LHCN-M2 (cell line): Measurements from ENCODE around the gene PPP1R36. TPM values are rescaled to one million over a fixed set of nuclear protein-coding genes. Genes with fewer than 3 reads are reported as not detected.
A peak's percentile ranks its signal among the peaks of the same experiment; 100 is the strongest.
"Not testable (repeated sequence)": the region's sequence is repeated elsewhere in the genome, so short reads cannot be mapped to it uniquely, and the experiment has no call there.

Experiments used
- DNase-seq: peaks from one replicate; pipeline ENCODE4 v3.0.0-alpha.2; 2012; ENCODE audit warnings: low read depth
- total RNA-seq: library from RNA; depleted of rRNA; stranded (reverse); fragments of >200 nt; gene quantifications from 2 replicates; pipeline ENCODE4 v1.2.3, GENCODE V29; 2014

Gene PPP1R36
- total RNA-seq, 1 experiment from 2014 or later, result 1.1 TPM

DNA sequence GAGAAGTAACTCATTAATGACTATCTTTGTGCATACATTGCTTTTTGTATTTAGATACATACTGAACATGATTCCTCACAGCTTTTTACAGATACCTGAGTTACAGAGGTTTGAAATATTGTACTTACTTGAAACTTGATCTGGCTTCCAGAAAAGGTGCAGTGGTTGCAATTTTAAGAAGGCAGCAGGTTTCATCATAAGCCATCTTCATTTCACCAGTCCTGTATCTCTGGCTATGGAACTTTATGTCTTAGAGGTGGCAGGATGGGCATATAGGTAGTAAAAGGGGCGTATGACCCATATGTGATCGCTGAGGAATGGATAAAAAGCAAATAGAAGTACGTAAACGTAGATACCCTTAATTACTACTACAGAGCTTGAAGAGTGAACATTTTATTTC, 31.5 kb upstream of the PPP1R36 start:
- no peak for DNase-seq

DNA sequence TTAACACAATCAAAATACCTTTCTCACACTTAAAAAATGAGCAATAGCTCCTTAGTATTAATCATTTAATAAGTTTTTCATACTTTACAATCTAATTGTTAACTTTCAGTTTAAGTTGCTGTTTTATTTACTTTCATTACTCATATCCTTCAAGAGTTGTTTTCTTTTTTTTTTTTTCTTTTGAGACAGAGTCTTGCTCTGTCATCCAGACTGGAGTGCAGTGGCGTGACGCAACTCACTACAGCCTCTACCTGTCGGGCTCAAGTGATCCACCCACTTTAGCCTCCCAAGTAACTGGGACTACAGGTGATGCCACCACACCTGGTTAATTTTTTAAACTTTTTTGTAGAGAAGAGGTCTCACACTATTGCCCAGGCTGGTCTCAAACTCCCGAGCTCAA, 29.1 kb upstream of the PPP1R36 start:
- DNase-seq, result no peak

DNA sequence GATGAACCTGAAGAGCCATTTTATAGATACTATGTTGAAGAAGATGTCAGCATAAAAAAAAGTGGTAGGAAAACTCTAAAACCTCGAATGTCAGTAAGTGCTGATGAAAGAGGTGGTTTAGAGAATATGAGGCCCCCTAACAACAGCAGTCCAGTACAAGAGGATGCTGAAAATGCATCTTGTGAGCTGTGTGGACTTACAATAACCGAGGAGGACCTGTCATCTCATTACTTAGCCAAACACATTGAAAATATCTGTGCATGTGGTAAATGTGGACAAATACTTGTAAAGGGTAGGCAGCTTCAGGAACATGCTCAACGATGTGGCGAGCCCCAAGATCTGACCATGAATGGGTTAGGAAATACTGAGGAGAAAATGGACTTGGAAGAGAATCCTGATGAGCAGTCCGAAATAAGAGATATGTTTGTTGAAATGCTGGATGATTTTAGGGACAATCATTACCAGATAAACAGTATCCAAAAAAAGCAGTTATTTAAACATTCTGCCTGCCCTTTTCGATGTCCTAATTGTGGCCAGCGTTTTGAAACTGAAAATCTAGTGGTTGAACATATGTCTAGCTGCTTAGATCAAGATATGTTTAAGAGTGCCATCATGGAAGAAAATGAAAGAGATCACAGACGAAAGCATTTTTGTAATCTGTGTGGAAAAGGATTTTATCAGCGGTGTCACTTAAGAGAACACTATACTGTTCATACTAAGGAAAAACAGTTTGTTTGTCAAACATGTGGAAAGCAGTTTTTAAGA, 27.0 kb upstream of the PPP1R36 start:
- no peak for DNase-seq

DNA sequence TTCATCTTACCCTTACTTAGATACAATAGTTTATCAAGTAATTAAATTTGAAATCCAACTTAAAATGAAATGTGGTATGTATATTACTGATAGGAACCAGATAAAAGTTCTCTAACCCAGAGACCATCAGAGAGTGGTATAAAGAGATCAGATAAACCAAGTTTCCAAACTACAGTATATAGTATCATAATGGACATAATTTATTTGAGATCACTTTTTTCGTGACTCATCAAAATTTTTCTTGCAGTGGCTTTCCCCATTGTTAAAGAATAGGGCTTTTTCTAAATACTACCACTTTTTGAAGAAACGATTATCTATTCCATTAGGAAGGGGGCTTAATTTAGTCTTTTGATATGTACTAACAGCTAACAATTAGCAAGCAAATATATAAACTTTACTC, 24.4 kb upstream of the PPP1R36 start:
- DNase-seq, result no peak

DNA sequence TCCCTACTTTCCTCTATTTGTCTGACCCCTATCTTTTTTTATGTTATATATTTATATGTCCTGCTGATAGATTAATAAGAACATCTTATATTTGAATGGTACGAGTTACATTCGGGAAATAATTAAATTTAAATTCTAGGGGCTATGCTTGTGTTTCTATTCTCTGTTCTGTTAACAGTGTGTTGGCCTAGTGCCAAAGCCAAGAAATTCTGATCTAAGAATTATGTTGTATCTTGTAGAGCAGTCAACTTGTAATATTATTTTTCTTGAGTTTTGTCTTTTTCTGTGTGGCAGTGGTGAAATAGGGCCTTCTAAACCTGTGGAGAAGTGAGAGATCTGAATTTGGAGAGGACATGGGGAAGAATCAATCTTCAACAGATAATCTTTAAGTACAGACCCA, 18.2 kb upstream of the PPP1R36 start:
- DNase-seq, result no peak

DNA sequence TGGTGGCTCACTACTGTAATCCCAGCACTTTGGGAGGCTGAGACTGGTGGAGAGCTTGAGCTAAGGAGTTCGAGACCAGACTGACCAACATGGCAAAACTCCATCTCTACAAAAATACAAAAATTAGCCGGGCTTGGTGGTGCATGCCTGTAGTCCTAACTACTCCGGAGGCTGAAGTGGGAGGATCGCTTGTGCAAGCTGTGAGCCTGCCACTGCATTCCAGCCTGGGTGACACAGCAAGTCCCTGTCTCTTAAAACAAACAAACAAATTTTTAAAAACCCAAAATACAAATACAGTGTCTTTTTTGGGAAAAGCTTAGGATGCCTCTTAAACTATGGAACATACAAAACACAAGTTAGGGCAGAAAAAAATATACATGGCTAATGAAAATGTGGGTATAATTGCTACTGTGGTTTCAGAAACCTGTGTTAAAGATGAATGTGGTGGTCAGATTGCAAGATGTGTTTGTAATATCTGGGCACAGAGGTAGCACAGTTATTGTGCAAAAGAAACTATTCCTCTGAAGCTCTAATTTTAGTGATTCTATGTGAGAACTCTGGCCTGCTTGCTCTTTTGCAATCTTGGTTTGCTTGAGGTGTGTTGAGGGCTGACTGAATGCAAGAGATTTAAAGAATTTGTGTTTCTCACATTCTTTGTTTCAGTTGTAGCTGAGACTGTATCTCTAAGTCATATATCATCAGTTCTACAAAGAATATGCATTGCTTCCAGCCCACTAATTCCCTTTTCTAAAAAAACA, 13.1 kb upstream of the PPP1R36 start:
- DNase-seq, result no peak

DNA sequence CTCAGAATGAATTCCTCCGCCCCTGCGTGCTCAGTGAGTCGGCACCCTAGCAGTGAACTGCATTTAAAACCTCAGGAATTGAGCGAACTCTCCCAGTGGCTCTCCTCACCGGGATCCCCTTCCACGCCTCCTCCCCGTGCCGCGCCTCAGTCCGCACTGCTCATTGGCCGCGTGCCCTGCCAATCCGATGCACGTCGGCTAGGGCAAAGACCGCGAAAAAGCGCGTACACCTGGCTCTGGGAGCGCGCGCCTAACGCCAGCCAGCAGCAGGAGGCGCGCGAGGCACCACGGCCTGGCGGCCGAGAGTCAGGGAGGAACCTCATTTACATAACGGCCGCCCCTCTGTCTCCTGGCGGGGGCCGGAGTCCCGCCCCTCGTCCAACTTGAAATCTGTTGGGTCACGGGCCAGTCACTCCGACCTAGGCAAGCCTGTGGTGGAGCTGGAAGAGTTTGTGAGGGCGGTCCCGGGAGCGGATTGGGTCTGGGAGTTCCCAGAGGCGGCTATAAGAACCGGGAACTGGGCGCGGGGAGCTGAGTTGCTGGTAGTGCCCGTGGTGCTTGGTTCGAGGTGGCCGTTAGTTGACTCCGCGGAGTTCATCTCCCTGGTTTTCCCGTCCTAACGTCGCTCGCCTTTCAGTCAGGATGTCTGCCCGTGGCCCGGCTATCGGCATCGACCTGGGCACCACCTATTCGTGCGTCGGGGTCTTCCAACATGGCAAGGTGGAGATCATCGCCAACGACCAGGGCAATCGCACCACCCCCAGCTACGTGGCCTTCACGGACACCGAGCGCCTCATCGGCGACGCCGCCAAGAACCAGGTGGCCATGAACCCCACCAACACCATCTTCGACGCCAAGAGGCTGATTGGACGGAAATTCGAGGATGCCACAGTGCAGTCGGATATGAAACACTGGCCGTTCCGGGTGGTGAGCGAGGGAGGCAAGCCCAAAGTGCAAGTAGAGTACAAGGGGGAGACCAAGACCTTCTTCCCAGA, 9.3 kb upstream of the PPP1R36 start, which contains the start of gene HSPA2:
Gene HSPA2 (plus strand): TSS at position 534 of the 995 bp plus-strand sequence. CDS start 109 bp downstream, at position 643.
- peak; percentile 98 for DNase-seq

DNA sequence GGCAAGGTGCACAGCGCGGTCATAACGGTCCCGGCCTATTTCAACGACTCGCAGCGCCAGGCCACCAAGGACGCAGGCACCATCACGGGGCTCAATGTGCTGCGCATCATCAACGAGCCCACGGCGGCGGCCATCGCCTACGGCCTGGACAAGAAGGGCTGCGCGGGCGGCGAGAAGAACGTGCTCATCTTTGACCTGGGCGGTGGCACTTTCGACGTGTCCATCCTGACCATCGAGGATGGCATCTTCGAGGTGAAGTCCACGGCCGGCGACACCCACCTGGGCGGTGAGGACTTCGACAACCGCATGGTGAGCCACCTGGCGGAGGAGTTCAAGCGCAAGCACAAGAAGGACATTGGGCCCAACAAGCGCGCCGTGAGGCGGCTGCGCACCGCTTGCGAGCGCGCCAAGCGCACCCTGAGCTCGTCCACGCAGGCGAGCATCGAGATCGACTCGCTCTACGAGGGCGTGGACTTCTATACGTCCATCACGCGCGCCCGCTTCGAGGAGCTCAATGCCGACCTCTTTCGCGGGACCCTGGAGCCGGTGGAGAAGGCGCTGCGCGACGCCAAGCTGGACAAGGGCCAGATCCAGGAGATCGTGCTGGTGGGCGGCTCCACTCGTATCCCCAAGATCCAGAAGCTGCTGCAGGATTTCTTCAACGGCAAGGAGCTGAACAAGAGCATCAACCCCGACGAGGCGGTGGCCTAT, 8.3 kb upstream of the PPP1R36 start:
- no peak for DNase-seq

DNA sequence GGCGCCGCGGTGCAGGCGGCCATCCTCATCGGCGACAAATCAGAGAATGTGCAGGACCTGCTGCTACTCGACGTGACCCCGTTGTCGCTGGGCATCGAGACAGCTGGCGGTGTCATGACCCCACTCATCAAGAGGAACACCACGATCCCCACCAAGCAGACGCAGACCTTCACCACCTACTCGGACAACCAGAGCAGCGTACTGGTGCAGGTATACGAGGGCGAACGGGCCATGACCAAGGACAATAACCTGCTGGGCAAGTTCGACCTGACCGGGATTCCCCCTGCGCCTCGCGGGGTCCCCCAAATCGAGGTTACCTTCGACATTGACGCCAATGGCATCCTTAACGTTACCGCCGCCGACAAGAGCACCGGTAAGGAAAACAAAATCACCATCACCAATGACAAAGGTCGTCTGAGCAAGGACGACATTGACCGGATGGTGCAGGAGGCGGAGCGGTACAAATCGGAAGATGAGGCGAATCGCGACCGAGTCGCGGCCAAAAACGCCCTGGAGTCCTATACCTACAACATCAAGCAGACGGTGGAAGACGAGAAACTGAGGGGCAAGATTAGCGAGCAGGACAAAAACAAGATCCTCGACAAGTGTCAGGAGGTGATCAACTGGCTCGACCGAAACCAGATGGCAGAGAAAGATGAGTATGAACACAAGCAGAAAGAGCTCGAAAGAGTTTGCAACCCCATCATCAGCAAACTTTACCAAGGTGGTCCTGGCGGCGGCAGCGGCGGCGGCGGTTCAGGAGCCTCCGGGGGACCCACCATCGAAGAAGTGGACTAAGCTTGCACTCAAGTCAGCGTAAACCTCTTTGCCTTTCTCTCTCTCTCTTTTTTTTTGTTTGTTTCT, 7.6 kb upstream of the PPP1R36 start:
- no peak for DNase-seq

DNA sequence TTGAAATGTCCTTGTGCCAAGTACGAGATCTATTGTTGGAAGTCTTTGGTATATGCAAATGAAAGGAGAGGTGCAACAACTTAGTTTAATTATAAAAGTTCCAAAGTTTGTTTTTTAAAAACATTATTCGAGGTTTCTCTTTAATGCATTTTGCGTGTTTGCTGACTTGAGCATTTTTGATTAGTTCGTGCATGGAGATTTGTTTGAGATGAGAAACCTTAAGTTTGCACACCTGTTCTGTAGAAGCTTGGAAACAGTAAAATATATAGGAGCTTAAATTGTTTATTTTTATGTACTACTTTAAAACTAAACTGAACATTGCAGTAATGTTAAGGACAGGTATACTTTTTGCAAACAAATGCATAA, 6.9 kb upstream of the PPP1R36 start:
- DNase-seq, result no peak

DNA sequence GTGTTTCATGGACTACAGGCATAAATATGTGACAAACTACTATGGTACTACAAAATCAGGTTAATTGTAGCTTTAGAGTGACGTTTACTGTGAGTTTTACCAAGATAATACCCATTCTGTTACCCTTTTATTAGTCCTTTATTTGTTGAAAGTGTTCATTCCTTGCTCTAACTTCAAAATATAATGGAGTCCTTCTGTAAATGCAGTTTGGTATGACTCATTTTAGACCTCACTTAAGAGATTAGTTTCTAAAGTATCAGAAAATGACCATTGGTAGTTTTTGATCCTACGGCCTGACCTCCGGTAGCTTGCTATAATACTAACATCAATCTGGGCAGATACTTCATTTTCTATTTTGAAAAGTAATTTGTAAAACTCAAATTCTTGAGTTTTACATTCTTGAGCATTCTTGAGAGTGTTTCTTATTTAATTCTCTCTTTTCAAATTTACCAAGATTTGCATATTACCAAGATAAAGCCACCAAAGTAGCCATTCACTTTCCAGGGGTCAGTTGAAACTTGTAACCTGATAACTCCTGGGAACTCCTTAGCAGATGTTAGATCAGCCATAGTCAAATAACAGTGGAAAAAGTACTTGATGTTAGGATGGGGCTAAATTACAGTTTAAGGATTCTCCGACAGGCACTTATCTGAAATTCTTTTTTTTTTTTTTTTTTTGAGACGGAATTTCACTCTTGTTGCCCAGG, 5.0 kb upstream of the PPP1R36 start:
- DNase-seq, result no peak

DNA sequence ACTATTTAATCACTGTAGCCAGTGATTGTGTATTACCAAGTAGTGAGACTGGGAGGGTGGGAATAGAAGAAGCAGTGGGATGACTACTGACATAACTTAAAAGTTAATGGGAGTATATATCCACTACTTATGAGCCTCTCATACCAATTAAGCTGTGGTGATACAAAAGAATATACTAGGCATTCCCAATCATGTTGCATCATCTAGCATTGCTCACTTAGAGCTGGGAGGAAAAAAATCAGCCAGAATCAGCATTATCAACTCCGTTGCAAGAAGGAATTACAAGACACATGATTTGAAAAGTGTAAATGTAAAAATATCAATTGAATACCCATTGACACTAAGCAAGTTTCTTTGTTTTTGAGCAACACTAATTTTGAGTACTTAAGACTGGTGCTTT, 745 bp upstream of the PPP1R36 start:
- DNase-seq, result no peak

DNA sequence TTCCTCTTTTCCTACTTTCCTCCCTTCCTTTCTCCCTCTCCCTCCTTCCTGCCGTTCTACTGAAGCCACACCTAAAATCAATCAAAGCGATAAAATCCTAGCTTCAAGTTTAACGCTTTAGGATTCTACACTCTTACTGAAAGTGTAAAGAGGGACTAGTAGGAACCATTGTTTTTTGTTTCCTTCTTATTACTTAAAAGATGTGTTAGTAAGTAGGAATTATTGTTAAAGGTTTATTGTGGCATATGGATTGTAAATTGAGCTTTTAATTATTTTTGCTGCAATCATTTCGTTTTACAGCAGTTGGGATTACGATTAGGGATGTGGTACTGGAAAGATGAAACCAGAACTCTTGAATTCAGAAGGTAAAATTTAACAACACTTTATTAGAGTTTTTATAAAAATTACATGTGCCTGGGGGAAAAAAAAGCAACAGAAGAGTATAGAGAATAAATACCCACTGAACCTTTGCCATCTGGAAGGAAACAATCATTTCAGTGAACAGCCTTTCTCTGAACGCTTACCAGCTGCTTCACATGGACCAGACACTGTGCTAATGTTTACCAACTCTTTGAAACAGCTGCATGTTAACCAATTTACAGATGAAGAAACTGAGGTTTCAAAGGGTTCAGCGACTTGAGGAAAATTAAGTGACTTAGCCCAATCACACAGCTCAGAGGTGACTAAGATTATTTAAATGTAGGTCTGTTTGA, 1.0 kb downstream of the PPP1R36 start:
- no peak for DNase-seq

DNA sequence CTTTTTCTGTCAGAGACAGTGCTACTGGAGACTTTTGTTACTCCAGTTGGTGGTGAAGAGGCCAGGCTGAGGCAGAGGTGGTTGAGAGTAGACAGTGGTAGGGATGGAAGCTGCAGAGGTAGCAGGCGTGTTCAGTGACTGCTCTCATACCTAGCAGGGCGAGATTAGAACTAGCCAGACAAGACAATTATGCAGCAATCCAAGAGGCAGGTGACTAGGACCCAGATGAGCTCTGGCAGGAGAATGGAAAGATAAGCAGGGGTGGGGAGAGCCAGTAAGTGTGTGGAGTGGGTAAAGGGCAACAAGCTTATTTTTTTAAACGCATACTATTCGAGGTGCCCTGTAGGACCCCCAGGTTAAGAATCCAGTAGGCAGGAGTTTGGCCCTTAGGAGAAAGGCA, 4.8 kb downstream of the PPP1R36 start:
- DNase-seq, result no peak

DNA sequence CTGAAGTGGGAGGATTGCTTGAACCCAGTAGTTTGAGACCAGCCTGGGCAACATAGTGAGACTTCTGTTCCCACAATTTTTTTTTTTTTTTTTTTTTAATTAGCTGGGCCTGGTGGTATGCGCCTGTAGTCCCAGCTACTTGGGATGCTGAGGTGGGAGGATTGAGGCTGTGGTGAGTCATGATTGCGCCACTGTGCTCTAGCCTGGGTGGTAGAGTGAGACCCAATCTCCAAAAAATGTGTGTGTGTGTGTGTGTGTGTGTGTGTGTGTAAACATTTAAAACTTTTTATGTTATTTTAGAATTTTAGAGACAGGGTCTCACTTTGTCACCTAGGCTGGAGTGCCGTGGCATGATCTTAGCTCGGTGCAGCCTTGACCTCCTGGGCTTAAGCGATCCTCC, 6.8 kb downstream of the PPP1R36 start:
- peak; percentile 72 for DNase-seq

DNA sequence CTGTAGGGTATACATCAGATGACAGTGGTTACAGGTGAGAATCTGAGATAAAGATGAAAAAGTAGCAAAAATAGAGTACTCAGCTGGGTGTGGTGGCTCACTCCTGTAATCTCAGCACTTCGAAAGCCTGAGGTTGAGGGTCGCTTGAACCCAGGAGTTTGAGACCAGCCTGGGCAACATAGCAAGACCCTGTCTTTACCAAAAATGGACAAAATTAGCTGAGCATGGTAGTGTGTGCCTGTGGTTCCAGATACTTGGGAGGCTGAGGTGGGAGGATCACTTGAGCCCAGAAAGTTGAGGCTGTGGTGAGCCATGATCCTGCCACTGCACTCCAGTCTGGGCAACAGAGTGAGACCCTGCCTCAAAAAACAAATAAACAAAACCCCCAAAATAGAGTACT, 8.5 kb downstream of the PPP1R36 start:
- not testable (repeated sequence) for DNase-seq

DNA sequence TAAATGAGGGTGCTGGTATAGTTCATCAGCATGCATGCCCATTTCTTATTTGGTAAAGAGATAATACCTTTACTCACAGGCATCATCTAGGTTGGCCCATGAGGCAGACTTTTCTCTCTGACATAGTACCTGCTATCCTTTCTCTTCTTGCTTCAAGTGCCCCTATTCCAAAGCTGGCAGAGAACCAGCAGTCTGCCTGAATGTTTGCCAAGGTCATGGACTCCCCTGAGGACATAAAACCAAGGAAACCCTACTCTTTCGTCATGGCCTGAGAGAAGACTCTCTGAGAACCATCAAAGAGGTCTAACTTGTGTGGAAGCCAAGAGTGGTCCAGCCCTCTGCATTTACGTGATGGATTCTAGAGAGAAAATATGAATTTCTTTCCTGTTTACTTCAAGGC, 11.9 kb downstream of the PPP1R36 start:
- DNase-seq, result no peak

DNA sequence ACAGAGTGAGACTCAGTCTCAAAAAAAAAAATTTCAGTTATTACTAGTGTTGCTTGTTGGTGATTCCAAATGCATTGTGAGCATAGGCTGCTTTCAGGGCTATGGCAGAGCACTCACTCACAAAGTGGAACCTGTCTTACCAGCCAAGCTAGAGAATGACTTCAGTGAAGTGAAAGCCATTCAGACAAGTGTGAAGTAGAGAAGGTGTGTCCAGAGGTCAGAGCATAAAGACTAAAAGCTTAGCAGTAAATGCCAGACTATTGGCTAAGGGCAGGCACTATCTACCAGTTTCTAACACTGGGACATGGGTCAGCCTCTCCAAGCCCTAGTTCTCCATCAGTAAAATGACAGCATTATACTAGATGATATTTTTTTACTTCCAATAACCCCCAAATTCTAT, 12.7 kb downstream of the PPP1R36 start:
- no peak for DNase-seq

DNA sequence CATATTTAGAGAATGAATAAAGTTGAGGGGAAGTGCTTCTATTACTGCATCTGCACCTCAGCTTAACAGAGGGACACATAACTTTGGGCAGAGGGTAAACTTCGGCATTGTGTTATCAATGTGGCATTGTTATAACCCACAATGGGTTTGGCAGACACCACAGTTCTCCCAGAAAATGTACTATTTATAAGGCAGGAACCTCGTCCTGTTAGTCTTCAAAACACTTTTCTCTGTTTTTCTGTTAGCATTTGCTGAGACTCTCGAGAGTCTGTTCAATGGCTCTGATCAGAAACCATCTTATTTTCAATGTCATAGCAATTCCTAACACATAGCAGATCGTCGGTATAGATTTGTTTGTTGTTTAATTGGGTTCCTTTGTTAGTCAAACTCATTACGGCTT, 13.9 kb downstream of the PPP1R36 start:
- DNase-seq, result no peak
